CD4-positive, alpha-beta T cell treated with Interferon alpha-2 for 1 hour (primary cell): ENCODE data around the gene HIKESHI.
"Not testable (repeated sequence)": the region's sequence is repeated elsewhere in the genome, so short reads cannot be mapped to it uniquely, and the experiment has no call there.

Source experiments
- DNase-seq, 2 donors: peaks; one replicate each; pipeline ENCODE4 v3.0.0-alpha.2; 2020 to 2022

The HIKESHI gene

GRCh38 chr11:86294026-86294425 lies 8.0 kb upstream of the HIKESHI start:
- DNase-seq: no peak

DNA sequence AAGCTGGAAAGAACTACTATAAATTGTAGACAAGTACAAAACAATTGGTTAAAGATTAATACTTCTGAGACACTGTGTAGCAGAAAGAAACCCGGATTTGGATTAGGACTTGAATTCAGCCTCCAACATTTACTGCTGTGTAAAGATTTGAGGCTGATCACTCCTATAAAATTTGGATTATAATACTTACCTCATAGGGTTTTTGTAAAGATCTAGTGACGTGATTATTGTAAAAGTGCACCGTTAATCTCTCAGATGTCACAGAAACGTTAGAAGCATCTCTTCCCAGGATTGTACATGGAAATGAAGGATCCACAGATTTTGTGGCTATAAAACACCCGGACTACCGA lies 323 bp upstream of the HIKESHI start:
- DNase-seq: no peak

- DNase-seq: no peak
Measured at GRCh38 chr11:86303257-86303656, 1.2 kb downstream of the HIKESHI start.

- DNase-seq: not testable (repeated sequence)
Measured at GRCh38 chr11:86308710-86309109, 6.7 kb downstream of the HIKESHI start.

DNA sequence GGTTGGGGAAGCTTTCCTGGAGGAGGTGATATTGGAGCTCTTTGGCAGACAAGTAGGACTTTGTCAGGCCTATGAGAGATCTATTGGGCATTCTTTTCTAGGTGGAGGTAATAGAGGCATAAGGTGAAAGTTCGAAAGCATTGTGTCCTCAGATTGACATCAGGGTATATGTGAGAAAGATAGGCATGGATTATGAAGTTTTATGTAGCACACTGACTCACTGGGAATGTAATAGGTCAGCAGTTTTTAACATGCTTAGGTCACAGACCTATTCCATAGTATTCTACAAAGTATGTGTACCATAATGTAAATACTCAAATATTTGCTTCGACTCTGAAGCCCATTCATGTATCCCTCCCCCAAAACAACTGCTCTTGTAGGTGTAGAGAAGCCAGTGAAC lies 11.8 kb downstream of the HIKESHI start:
- DNase-seq: no peak

- DNase-seq: no peak
Measured at GRCh38 chr11:86314636-86315035, 12.6 kb downstream of the HIKESHI start.

DNA sequence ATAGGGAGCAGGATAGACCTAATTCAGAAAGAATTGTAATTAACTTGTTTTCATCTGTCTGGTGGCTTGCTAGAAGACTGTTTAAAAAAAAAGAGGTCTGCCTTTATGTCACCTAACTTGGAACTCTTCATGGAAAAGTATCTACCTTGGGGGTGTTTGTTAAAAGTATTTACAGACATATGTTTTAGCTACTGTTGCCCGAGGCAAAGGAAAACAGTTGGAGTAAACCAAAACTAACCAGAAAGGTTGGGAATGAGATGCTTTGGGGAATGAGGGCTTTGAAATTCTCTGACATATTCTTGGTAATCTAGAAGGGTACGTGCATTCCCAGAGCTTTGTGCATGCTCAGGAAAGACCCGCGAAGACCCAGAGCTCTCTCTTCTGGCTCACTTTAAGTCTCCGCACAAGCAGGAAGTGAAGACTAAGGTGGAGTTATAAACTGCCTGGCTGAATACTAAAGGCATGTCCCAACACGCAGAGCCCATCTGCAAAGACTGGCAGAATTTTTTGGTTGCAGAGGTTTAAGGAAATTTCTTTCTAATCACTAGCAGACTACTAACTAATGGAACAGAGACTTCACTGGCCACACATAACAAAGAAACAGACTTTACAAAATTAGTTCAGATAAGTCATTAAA lies 33.2 kb downstream of the HIKESHI start:
- DNase-seq: no peak

DNA sequence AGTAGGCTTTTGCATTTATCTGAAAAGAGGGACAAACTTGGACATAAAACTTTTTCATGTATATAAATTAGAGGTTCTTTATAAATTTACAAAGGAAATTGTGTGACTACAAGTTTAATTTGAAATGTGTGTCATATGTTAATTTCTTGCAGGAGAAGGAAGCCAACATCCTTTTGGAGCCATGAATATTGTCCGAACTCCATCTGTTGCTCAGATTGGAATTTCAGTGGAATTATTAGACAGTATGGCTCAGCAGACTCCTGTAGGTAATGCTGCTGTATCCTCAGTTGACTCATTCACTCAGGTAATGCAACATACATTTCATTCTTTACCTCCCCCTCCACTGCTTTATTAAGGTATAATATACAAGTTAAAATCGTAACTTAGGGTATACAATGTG lies 35.2 kb downstream of the HIKESHI start:
- no peak for DNase-seq

- no peak for DNase-seq
Measured at GRCh38 chr11:86341382-86341781, 39.3 kb downstream of the HIKESHI start.

DNA sequence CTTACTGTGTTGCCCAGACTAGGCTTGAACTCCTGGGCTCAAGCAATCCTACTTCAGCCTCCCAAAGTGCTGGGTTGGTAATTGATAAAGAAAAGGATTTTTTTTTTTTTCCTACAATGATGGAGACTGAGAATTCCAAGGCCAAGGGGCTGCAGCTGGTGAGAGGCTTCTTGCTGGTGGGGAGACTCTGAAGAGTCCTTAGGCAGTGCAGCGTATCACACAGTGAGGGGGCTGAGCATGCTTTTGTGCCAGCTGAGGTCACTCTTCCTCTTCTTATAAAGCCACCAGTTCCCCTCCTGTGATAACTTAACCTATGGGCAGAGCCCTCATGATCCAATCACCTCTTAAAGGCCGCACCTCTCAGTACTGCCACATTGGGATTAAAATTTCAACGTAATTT lies 44.5 kb downstream of the HIKESHI start:
- DNase-seq: no peak

- DNase-seq: no peak
Measured at GRCh38 chr11:86355256-86355655, 53.2 kb downstream of the HIKESHI start.

- not testable (repeated sequence) for DNase-seq
Measured at GRCh38 chr11:86357412-86357811, 55.4 kb downstream of the HIKESHI start.

GRCh38 chr11:86358720-86359119 lies 56.7 kb downstream of the HIKESHI start:
- DNase-seq: no peak

DNA sequence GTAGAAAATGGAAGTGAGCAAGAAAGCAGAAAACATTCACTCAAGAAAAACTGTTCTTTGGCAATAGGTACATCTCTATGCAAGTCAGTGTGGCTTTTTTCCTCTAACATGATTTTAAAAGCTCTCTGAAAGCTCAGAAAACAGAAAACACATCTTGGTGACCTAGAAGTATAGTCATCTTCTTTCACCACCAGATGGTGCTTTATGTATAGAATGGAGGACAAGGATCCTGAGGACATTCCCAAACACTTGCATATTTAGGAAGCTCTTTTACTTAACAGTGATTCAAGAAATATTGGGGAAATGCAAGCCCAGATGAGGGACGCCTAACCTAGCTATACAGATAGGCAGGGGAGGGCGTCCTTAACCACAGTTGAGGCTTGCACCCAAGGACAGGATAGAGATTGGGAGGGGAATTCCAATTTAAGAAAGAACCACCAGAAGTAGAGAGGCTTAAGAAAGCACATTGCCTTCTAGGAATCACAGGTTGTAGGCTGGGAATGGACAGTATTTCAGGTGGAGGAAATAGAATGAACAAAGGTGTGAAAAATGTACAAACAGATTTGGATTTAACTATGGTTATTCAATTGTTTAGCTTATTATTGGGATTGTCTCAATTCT lies 58.8 kb downstream of the HIKESHI start:
- no peak for DNase-seq

- DNase-seq: no peak
Measured at GRCh38 chr11:86363424-86363823, 61.4 kb downstream of the HIKESHI start.

- no peak for DNase-seq
Measured at GRCh38 chr11:86365546-86365945, 63.5 kb downstream of the HIKESHI start.

GRCh38 chr11:86369668-86370067 lies 67.6 kb downstream of the HIKESHI start:
- no peak for DNase-seq

- no peak for DNase-seq
Measured at GRCh38 chr11:86370171-86370570, 68.1 kb downstream of the HIKESHI start.

DNA sequence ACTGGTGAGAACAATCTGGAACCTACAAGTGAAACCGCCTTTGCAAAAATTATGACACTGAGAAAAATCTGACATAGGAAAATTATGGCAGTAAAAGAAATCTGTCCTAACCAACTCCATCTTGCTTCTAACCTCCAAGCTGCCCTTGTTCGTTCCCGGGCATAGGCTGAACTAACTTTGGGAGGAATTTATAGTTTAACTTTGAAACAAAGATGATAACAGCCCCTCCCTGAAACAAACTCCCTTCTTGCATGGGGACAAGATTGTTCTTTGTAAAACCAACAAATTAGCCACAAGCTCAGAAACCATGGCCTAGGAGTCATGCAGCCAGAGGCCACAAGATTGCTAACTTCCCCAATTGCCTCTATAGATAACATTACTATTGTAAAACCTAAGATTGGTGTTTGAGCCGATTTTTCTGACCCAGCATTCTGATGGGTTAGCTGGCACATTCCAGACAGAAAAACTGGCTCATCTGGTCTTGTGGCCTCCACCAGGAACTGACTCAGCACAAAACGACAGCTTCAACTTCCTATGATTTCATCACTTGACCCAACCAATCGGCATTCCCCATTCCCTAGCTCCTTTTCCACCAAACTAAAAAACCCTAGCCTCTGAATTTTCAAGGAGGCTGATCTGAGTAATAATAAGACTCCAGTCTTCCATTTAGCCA lies 69.0 kb downstream of the HIKESHI start:
- DNase-seq: no peak

- no peak for DNase-seq
Measured at GRCh38 chr11:86372041-86372440, 70.0 kb downstream of the HIKESHI start.

DNA sequence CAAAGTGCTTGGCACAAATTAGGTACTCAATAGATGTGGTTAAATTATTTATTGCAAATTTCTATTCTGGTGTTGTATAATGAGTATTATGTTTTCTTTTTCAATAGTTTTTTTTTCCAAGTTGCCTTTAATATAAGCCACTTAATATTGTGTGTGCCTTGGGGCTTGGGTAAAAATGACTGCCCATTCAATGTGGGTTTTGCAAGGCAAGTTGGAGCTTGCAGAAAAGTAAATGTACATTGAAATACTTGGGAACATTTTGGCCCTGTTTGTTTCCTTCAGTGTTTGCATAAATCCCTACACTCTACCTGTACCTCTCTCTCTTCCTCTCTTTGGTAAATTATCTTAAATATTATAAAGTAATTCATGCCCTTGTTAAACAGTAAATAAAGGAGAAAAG lies 70.5 kb downstream of the HIKESHI start:
- DNase-seq: no peak

DNA sequence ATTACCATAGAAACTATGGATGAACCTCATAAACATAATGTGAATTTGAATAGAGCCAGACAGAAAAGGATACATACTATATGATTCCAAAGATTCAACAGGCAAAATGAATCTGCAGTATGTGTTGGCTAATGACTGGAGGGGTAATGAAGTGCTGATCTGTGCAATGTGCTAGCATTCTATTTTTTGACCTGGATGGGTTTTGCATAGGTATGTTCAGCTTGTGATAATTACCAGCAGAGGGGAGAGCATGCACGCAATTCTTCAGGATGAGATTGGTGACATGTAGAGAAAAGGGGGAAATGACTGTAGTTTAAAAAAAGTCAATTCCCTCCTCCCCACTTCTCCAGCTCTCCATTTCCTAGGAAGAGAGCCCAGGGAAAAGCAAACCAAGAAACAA lies 72.0 kb downstream of the HIKESHI start:
- no peak for DNase-seq

DNA sequence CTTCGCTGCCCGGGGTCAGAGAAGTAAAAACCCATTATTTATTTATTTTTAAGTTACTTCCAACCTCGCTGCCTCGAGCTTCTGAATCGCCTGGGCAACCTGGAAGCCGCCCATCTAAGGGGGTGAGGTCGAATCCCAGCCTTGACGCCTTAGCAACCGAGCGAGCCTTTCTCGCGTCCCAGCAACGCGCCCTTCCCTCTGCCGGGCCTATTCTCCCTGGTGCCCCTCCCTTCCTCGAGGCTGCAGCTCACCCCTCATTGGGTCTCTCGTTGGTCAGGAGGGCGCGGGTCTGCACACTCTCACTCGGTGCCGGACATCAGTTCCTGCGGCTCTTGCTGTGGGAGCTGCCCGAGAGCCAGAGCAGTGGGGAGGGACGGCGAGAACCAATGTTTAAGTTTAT lies 72.5 kb downstream of the HIKESHI start, which contains the start of gene CCDC81:
Gene CCDC81 (plus strand): TSS at position 302 of the 400 bp plus-strand sequence. CDS start 277 bp downstream, outside the sequence.
- DNase-seq: no peak

GRCh38 chr11:86377972-86378371 lies 75.9 kb downstream of the HIKESHI start:
- DNase-seq: no peak
